ENCODE results near the gene KRTAP5-3. TPM values are rescaled to one million over a fixed set of nuclear protein-coding genes. Genes with fewer than 3 reads are reported as not detected.
"Not testable (repeated sequence)": the region's sequence is repeated elsewhere in the genome, so short reads cannot be mapped to it uniquely, and the experiment has no call there.

The KRTAP5-3 gene
- total and polyA plus RNA-seq, 2 of the 13 experiments (the other 11 are each of a cell fraction or from before 2014, with no cell fraction given), result not detected

DNA sequence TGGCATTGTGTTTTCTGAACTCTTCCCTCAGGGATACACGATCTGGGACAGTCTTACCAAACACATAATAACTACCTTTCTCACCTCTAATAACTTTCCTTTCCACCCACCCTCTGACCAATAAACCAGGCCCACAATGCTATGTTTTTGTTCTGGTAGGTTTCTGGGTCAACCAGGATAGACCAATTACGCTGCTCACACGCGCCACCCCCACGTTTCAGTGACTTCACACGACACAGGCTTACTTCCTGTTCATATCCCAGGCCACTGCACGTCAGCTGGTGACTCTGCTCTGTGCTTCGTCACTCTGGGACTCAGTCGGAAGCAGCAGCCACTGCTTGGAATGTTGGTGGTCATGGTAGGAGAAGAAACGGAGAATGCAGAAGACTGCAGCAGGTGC, 11.2 kb upstream of the KRTAP5-3 start:
- H3K9ac ChIP-seq (ENCODE audit: insufficient read depth, low read depth, low read length), result no peak overlapping the region
- no peak overlapping the region for H3K4me2 ChIP-seq (ENCODE audit: low read depth, low read length)
- H3K27ac ChIP-seq (ENCODE audit: extremely low read length, insufficient read depth, low read length), result no peak overlapping the region
- in situ Hi-C loops (cut with HindIII; ENCODE audit: extremely low pct_ligation_motif_present, low pct_unique_long_range_greater_than_20kb), result no loop called here
- no peaks in the 10 kb centered on the region for H3K79me2 ChIP-seq (ENCODE audit: insufficient read depth, low read length)
- DNase-seq (ENCODE audit: low spot score) (no peak), FAIRE-seq (no peak), ATAC-seq (no peak)
- no peak overlapping the region for H2AFZ ChIP-seq (ENCODE audit: low read length)
- H3K4me1 ChIP-seq (ENCODE audit: insufficient read depth, low read length), result no peaks in the 10 kb centered on the region
- H3K27me3 ChIP-seq (ENCODE audit: control insufficient read depth in 1 of 2, insufficient read depth in 2 of 2, low read length in 2 of 2), result peaks cover 5 to 27% of the 10 kb centered on the region in 2 experiments
- H3K4me3 ChIP-seq (replicated peaks in 1 of 3; ENCODE audit: insufficient read depth in 1 of 3, low read depth in 2 of 3, low read length in 3 of 3), result no peak overlapping the region
- CTCF ChIA-PET (ENCODE audit: low intra/inter-chr PET ratio, low total read pairs), result no interaction called here
- H3K9me3 ChIP-seq (ENCODE audit: low read length), result no peaks in the 10 kb centered on the region
- no peaks in the 10 kb centered on the region for H4K20me1 ChIP-seq (ENCODE audit: insufficient read depth, low read length)
- WGBS (ENCODE audit: low lambda C conversion rate), result 27% methylated on average over 10 of the region's 10 CpGs
- intact Hi-C loops (cut with micrococcal nuclease; ENCODE audit: unreplicated experiment), result no loop called here
- POLR2A ChIA-PET, result no interaction called here
- no peaks in the 10 kb centered on the region for H3K36me3 ChIP-seq (replicated peaks in 1 of 2; ENCODE audit: control insufficient read depth in 1 of 2, insufficient read depth in 2 of 2, low read length in 2 of 2)
- TF ChIP-seq ZBTB21 (CRISPR knock-in tag; IDR thresholded peaks at IDR 0.05) (peak; percentile 70), DBP (CRISPR knock-in tag; IDR thresholded peaks at IDR 0.05; ENCODE audit: not compliant biosample characterization) (no peak), GFI1 (CRISPR knock-in tag; IDR thresholded peaks at IDR 0.05; ENCODE audit: borderline replicate concordance) (no peak), ZNF20 (CRISPR knock-in tag; IDR thresholded peaks at IDR 0.05) (no peak), KLF16 (CRISPR knock-in tag; IDR thresholded peaks at IDR 0.05) (no peak)
- no TSS peak for BruUV-seq (replicated peaks)

GRCh38 chr11:1618231-1618630, 10.0 kb upstream of the KRTAP5-3 start:
- ATAC-seq (no peak), FAIRE-seq (no peak), DNase-seq (ENCODE audit: low spot score) (no peak)
- no peak for TF ChIP-seq GTF2F1 (IDR thresholded peaks at IDR 0.05; ENCODE audit: low read length)
- TF ChIP-seq SMARCE1 (IDR thresholded peaks at IDR 0.05; ENCODE audit: borderline replicate concordance), result no peak
- no peak for TF ChIP-seq ZNF354B (CRISPR knock-in tag; IDR thresholded peaks at IDR 0.05)
- no peak for TF ChIP-seq ZNF761 (CRISPR knock-in tag; conservative IDR thresholded peaks at IDR 0.05)
- no peak for TF ChIP-seq ZNF644 (CRISPR knock-in tag; IDR thresholded peaks at IDR 0.05; ENCODE audit: low read depth)
- TF ChIP-seq ZNF225 (CRISPR knock-in tag; IDR thresholded peaks at IDR 0.05), result no peak
- no peak for TF ChIP-seq JARID2 (CRISPR knock-in tag; IDR thresholded peaks at IDR 0.05; ENCODE audit: insufficient replicate concordance)
- Histone ChIP-seq H3K9ac (ENCODE audit: insufficient read depth, low read depth, low read length) (no peak overlapping the region), H3K4me1 (ENCODE audit: insufficient read depth, low read length) (no peaks in the 10 kb centered on the region), H3K27ac (ENCODE audit: extremely low read length, insufficient read depth, low read length) (no peak overlapping the region), H3K4me2 (ENCODE audit: low read depth, low read length) (no peak overlapping the region), H3K27me3 (ENCODE audit: control insufficient read depth in 1 of 2, insufficient read depth in 2 of 2, low read length in 2 of 2) (peaks cover 2 to 29% of the 10 kb centered on the region in 2 experiments; a peak in 4 of 5 replicates), H3K9me3 (ENCODE audit: low read length) (no peaks in the 10 kb centered on the region), H3K36me3 (replicated peaks in 1 of 2; ENCODE audit: control insufficient read depth in 1 of 2, insufficient read depth in 2 of 2, low read length in 2 of 2) (no peaks in the 10 kb centered on the region), H2AFZ (ENCODE audit: low read length) (no peak overlapping the region), H3K79me2 (ENCODE audit: insufficient read depth, low read length) (no peaks in the 10 kb centered on the region), H4K20me1 (ENCODE audit: insufficient read depth, low read length) (no peaks in the 10 kb centered on the region), H3K4me3 (replicated peaks in 1 of 3; ENCODE audit: insufficient read depth in 1 of 3, low read depth in 2 of 3, low read length in 3 of 3) (no peak overlapping the region)
- CTCF ChIA-PET (ENCODE audit: low intra/inter-chr PET ratio, low total read pairs), result no interaction called here
- intact Hi-C loops (cut with micrococcal nuclease; ENCODE audit: unreplicated experiment), result no loop called here
- BruUV-seq (replicated peaks), result no TSS peak
- in situ Hi-C loops (cut with HindIII; ENCODE audit: extremely low pct_ligation_motif_present, low pct_unique_long_range_greater_than_20kb), result no loop called here
- WGBS (ENCODE audit: low lambda C conversion rate), result 36% methylated on average over 10 of the region's 10 CpGs
- POLR2A ChIA-PET, result no interaction called here

GRCh38 chr11:1607901-1608300, 362 bp downstream of the KRTAP5-3 start:
- ATAC-seq; H3K4me1 ChIP-seq (ENCODE audit: insufficient read depth, low read length); H4K20me1 ChIP-seq (ENCODE audit: insufficient read depth, low read length); H3K4me3 ChIP-seq (replicated peaks in 1 of 3; ENCODE audit: insufficient read depth in 1 of 3, low read depth in 2 of 3, low read length in 3 of 3); H3K79me2 ChIP-seq (ENCODE audit: insufficient read depth, low read length); H3K9me3 ChIP-seq (ENCODE audit: low read length); in situ Hi-C loops (cut with HindIII; ENCODE audit: extremely low pct_ligation_motif_present, low pct_unique_long_range_greater_than_20kb); DNase-seq (ENCODE audit: low spot score); FAIRE-seq; CTCF ChIA-PET (ENCODE audit: low intra/inter-chr PET ratio, low total read pairs); H3K9ac ChIP-seq (ENCODE audit: insufficient read depth, low read depth, low read length); H3K27ac ChIP-seq (ENCODE audit: extremely low read length, insufficient read depth, low read length); BruUV-seq (replicated peaks); intact Hi-C loops (cut with micrococcal nuclease; ENCODE audit: unreplicated experiment); H3K36me3 ChIP-seq (replicated peaks in 1 of 2; ENCODE audit: control insufficient read depth in 1 of 2, insufficient read depth in 2 of 2, low read length in 2 of 2); POLR2A ChIA-PET; H2AFZ ChIP-seq (ENCODE audit: low read length); H3K4me2 ChIP-seq (ENCODE audit: low read depth, low read length): not testable (repeated sequence)
- WGBS (ENCODE audit: low lambda C conversion rate), result 0% methylated on average over 1 of the region's 5 CpGs
- H3K27me3 ChIP-seq (ENCODE audit: control insufficient read depth in 1 of 2, insufficient read depth in 2 of 2, low read length in 2 of 2), result peaks cover 2 to 39% of the 10 kb centered on the region in 2 experiments; a peak in 4 of 5 replicates
